AG04450 (cell line): Measurements from ENCODE around the gene CCDC74A. TPM values are rescaled to one million over a fixed set of nuclear protein-coding genes. Genes with fewer than 3 reads are reported as not detected.
"Not testable (repeated sequence)": the region's sequence is repeated elsewhere in the genome, so short reads cannot be mapped to it uniquely, and the experiment has no call there.

Source experiments
- CTCF ChIA-PET: fragments of 300-600, 350-600 bp; formaldehyde crosslinking; extraction: SDS; loops from one replicate; lab custom pipeline; 2022; ENCODE audit warnings: antibody characterized with exemption, inconsistent platforms; lab: Charles Lee
- POLR2A ChIA-PET: fragments of 350-600 bp; formaldehyde crosslinking; extraction: SDS; loops from one replicate; lab custom pipeline; 2021; ENCODE audit warnings: antibody characterized with exemption, inconsistent platforms; lab: Yijun Ruan, JAX
- DNase-seq: peaks from one replicate; pipeline ENCODE4 v3.0.0-alpha.2; 2011; ENCODE audit warnings: low read depth, low spot score
- H3K27ac ChIP-seq: one replicate; pipeline ENCODE4 v1.5.1; 2012; ENCODE audit warnings: low read depth, low read length, control low read depth
- H3K27me3 ChIP-seq: one replicate; pipeline ENCODE4 v1.6.0; 2012; ENCODE audit warnings: low read length; ENCODE audit not compliant: control insufficient read depth, insufficient read depth
- H3K4me3 ChIP-seq: 2 replicates; pipeline ENCODE4 v1.5.1; 2011; ENCODE audit warnings: mild to moderate bottlenecking, low read depth, low read length, control low read depth
- H3K9me3 ChIP-seq: 2 replicates; pipeline ENCODE4 v1.5.1; 2012; ENCODE audit warnings: low read length; ENCODE audit not compliant: control insufficient read depth, insufficient read depth
- polyA plus RNA-seq: library from polyadenylated mRNA; depleted of rRNA; stranded (reverse); fragments of >200 nt; gene quantifications from 2 replicates; pipeline ENCODE4 v1.2.3, GENCODE V29; 2011
- TF ChIP-seq, protein P1 (sequence below): IDR thresholded peaks from 2 replicates; pipeline ENCODE4 v1.5.1; 2011; ENCODE audit warnings: low read depth, low read length, control low read depth, inconsistent platforms

CCDC74A gene
- polyA plus RNA-seq, 1 experiment: 4.0 TPM

DNA sequence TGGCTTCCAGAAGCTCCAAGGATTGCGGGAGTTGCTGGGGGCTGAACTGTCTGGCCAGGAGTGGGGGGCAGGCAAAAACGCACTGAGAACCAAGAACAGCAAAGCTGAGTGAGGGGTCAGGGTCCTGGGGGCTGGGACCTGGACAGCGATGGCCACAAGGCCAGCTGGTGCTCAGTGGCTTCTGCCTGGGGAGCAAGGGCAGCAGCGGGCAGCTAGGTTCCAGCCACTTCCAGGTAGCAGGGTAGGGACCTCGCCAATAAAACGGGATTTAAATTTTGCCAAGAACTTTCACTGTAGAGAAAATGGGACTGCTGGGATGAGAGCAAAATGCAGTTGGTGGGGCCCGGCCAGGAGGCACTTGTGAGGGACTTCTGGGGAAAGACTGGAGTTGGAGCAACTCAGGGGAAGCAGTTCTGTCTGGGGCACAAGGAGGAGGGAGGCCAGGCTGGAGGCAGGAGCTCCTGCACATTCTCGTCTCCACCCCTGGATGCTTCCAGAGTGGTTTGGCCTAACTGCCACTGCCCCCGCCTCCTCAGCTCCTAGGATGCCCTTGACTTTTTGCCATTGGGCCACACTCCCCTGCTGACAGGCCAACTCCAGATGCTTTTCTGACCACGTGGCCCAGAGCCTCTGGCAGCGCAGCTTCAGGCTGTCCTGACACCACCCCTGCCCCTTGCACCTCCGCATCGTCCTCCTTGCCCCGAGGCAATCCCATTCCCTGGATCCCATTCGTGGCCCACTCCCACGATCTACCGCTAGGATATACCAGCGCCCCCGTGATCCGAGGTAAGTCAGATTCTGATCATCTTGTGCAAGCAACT, 5.5 kb upstream of the CCDC74A start:
- ChIA-PET POLR2A (no interaction called here), CTCF (no interaction called here)
- no peak for DNase-seq
- TF ChIP-seq, protein P1, sequence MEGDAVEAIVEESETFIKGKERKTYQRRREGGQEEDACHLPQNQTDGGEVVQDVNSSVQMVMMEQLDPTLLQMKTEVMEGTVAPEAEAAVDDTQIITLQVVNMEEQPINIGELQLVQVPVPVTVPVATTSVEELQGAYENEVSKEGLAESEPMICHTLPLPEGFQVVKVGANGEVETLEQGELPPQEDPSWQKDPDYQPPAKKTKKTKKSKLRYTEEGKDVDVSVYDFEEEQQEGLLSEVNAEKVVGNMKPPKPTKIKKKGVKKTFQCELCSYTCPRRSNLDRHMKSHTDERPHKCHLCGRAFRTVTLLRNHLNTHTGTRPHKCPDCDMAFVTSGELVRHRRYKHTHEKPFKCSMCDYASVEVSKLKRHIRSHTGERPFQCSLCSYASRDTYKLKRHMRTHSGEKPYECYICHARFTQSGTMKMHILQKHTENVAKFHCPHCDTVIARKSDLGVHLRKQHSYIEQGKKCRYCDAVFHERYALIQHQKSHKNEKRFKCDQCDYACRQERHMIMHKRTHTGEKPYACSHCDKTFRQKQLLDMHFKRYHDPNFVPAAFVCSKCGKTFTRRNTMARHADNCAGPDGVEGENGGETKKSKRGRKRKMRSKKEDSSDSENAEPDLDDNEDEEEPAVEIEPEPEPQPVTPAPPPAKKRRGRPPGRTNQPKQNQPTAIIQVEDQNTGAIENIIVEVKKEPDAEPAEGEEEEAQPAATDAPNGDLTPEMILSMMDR: no peak
- Histone ChIP-seq H3K9me3 (no peaks in the 10 kb centered on the region), H3K27ac (no peak overlapping the region), H3K4me3 (no peak overlapping the region), H3K27me3 (no peaks in the 10 kb centered on the region)

DNA sequence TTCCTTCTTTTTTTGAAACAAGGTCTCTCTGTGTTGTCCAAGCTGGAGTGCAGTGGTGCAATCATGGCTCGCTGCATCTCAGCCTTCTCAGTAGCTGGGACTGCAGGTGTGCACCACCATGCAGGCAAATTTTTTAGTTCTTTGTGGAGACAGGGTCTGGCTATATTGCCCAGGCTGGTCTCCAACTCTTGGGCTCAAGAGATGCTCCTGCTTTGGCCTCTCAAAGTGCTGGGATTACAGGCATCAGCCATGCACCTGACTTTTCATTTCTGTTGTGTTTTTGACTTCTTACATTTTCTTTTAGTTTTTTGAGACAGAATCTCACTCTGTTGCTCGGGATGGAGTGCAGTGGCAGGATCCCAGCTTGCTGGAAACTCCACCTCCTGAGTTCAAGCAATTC, 2.4 kb upstream of the CCDC74A start:
- CTCF ChIA-PET, POLR2A ChIA-PET: not testable (repeated sequence)

DNA sequence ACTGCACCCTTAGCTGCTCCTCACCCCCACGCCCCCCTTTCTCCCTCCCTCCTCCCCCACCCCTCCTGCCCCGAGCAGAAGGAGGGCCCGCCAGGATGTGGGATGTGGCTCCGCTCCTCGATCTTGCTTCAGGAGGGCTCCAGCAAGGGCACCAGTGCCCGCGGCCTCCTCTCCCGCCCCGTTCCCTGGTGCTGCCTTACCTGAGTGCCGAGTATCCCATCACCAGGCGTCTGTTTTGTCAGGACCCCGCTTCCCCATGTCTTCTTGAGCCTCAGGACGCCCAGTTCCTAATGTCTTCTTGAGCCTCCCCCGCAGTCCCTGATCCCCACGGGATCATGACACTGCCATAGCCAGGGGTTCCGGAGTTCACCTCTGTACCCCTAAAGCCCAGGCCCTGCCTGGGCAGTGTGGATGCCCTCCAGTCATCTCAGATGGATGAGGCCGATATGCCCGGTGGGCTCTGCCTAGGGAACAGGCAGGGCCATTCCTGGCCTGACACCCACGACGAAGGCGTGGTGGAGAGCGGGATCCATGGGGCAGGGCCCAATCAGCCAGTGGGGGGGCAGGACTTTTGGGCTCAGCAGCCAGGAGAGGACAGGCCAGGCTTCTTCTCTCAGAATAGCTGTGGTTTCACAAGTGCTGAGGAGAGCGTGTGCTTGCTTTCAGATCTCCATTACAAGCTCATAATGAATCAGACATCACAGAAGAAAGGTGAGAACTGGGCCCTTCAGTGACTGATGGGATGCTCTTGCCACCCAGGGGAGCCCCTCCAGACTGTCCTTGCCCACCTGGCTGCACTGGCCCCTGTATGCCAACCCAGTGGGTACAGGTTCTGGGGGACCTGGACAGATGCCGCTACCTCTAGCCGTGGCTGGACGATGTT, 1.5 kb downstream of the CCDC74A start:
- H3K9me3 ChIP-seq, DNase-seq, POLR2A ChIA-PET, H3K4me3 ChIP-seq, CTCF ChIA-PET, H3K27ac ChIP-seq, H3K27me3 ChIP-seq: not testable (repeated sequence)

More for the DNA sequence above, 2.4 kb upstream of the CCDC74A start:
- not testable (repeated sequence) for H3K4me3 ChIP-seq, H3K9me3 ChIP-seq, H3K27me3 ChIP-seq, DNase-seq, H3K27ac ChIP-seq

DNA sequence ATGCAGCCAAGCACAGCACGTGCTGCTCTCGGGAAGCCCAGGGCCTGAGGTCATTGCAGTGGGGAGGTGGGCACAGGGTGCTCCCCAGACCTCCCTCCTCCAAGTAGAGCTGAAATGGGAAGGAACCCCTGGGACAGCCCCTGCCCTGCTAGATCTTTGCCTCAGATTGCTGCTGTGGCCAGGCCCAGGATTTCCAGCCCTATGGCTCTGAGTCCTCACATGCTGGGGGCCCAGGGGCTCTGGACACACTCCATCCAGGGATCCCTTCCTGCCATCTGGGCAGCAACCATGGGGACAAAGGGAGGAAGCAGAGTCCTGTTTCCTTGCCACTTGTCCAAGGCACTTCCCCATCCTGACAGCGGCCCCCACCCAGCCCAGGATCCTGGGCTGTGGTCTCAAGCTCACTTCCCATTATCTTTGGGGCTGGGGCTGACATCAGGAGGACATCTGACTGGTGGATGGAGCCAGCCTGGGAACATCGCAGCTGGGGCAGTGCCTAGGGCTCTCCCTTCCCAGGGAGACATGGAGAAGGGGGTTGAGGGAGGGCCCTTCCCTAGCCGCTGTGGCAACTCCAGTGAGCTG, 2.3 kb downstream of the CCDC74A start:
- CTCF ChIA-PET, POLR2A ChIA-PET, H3K27me3 ChIP-seq, DNase-seq, H3K4me3 ChIP-seq, H3K27ac ChIP-seq, H3K9me3 ChIP-seq: not testable (repeated sequence)

DNA sequence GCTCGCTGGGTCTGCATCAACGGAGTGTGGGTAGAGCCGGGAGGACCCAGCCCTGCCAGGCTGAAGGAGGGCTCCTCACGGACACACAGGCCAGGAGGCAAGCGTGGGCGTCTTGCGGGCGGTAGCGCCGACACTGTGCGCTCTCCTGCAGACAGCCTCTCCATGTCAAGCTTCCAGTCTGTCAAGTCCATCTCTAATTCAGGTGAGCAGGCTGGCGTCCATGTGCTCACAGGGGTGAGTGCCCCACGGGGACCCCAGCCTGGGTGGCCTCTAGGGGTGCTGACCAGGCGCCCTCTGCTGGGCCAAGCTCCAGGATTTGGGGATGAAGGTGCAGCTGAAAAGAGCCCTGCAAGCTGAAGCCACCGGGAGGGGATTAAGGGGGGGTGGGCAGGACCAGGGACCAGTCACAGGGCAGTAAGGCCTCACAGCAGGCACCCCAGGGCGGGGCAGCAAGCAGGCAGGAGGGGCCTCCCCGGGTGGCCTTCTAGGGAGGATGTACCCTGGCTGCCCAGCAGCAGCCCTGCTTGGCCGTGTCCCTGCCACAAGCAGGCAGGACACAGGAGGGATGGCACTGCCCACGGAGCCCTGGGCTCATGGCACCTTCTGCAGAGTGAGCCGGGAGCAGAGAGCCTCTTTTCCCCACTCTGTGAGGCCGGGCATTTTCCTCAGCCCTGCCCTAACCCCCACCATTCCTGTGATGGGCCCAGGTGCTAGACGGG, 3.1 kb downstream of the CCDC74A start:
- POLR2A ChIA-PET: not testable (repeated sequence)

DNA sequence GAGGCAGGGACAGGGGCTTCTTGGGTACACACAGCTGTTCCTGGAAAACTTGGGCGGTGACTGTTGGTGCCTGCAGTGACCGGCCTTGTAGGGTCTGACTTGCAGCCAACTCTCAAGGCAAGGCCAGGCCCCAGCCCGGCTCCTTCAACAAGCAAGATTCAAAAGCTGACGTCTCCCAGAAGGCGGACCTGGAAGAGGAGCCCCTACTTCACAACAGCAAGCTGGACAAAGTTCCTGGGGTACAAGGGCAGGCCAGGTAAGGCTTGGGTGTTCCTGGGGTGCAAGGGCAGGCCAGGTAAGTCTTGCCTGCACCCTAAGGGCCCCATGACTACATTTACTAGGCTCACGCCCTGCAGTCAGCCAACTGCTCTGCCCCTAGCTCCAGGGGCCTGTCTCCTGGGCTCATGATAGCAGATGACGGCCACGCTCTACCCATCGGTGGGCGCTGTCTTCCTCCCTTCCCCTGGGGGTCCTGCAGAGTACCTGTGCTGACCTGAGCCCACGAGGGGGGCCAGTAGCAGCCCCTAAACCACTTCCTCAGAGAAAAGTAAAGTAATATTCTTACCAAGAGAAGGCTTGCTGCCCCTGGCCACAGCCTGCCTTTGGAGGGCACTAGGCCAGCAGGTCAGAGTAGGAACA, 4.0 kb downstream of the CCDC74A start:
- H3K4me3 ChIP-seq, H3K27ac ChIP-seq, H3K9me3 ChIP-seq, CTCF ChIA-PET, POLR2A ChIA-PET, H3K27me3 ChIP-seq, DNase-seq: not testable (repeated sequence)

More for the DNA sequence above, 3.1 kb downstream of the CCDC74A start:
- H3K4me3 ChIP-seq, H3K9me3 ChIP-seq, H3K27me3 ChIP-seq, DNase-seq, CTCF ChIA-PET, H3K27ac ChIP-seq: not testable (repeated sequence)

DNA sequence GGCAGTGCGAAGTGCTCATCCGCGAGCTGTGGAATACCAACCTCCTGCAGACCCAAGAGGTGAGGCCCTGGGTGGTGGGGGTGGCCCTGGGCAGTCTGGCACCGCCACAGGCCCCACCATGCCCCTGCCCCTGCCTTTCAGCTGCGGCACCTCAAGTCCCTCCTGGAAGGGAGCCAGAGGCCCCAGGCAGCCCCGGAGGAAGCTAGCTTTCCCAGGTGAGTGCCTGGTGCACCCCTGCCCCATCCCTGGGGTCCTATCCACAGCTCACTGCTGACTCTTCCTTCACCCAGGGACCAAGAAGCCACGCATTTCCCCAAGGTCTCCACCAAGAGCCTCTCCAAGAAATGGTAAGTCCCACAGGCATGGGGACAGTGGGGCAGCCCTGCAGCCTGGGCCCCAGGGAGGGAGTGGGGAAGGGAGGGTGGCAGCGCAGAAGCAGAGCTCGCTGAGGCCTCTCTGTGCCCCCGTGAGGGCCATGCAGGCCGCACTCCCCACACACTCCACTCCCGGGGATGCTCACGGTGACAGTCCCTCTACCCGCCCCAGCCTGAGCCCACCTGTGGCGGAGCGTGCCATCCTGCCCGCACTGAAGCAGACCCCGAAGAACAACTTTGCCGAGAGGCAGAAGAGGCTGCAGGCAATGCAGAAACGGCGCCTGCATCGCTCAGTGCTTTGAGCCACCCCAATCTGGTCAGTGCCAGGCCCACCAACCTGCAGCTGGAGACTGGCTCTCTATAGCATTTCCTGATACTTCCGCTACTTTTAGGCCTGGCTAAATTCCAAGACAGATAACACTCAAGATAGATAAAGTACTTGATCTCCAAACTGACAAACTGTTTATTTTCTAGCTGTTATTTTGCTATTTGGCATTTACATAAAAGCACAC, 5.3 kb downstream of the CCDC74A start:
- POLR2A ChIA-PET, H3K4me3 ChIP-seq, H3K9me3 ChIP-seq, H3K27me3 ChIP-seq, H3K27ac ChIP-seq, CTCF ChIA-PET, DNase-seq: not testable (repeated sequence)

DNA sequence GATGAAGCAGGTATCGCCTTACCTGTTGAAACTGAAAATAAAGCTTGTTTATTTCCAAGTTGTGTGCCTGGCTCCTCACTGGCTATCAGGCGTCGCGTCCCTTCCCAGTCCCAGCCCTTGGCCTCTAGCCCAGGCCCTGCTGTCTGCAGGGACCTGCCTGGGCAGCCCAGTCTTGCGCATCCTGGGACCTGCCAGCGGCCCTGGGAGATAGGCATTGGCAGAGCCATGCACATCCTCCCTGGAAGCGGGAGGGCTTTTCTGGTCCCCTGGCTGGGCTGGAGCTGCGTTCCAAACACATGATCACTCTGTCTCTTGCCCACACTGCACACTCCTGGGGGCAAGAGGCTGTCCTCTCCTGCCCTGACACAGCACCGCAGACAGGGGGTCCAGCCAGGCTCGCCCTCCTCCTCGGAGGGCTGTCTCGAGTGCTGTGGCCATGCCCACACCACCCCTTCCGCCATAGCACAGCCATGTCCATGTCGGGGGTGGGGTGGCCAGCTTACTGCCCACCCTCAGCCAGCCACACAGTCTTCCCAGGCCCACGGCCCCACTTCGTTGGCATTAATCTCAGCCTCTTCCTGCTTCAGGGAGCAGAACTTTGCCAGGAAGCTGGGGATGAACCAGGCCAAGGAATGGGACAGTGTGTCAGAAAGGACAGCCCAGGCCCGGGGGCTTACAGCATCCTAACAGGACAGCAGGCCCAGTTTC, 6.1 kb downstream of the CCDC74A start:
- H3K4me3 ChIP-seq, H3K9me3 ChIP-seq, DNase-seq, H3K27ac ChIP-seq, H3K27me3 ChIP-seq, CTCF ChIA-PET, POLR2A ChIA-PET: not testable (repeated sequence)

DNA sequence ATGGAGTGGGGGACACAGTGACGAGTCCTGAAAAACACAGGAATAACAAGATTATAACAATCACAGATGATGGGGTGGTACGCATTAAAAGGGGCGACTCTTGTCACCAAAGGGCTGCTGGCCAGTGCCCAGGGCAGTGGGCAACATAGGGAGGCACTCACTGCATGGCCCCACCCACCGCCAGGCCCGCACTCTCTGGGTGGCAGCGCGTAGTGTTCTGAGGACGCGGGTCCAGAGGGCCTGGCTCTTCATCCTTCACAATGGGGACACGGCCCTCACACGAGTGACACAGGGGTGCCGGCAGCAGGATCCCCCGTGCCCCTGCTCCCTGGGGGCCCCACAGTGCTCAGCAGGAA, 6.6 kb downstream of the CCDC74A start:
- CTCF ChIA-PET, H3K27me3 ChIP-seq, POLR2A ChIA-PET, H3K4me3 ChIP-seq, H3K27ac ChIP-seq, H3K9me3 ChIP-seq, DNase-seq: not testable (repeated sequence)
